HG03442 (cell line): ENCODE data around the gene RBM20.

Experiments used
- ATAC-seq: cut with Tn5 transposase; IDR thresholded peaks from one replicate; pipeline ENCODE4 v1.9.1; 2021; ENCODE audit warnings: mild to moderate bottlenecking, moderate library complexity; ENCODE audit not compliant: unreplicated experiment

RBM20 gene

DNA sequence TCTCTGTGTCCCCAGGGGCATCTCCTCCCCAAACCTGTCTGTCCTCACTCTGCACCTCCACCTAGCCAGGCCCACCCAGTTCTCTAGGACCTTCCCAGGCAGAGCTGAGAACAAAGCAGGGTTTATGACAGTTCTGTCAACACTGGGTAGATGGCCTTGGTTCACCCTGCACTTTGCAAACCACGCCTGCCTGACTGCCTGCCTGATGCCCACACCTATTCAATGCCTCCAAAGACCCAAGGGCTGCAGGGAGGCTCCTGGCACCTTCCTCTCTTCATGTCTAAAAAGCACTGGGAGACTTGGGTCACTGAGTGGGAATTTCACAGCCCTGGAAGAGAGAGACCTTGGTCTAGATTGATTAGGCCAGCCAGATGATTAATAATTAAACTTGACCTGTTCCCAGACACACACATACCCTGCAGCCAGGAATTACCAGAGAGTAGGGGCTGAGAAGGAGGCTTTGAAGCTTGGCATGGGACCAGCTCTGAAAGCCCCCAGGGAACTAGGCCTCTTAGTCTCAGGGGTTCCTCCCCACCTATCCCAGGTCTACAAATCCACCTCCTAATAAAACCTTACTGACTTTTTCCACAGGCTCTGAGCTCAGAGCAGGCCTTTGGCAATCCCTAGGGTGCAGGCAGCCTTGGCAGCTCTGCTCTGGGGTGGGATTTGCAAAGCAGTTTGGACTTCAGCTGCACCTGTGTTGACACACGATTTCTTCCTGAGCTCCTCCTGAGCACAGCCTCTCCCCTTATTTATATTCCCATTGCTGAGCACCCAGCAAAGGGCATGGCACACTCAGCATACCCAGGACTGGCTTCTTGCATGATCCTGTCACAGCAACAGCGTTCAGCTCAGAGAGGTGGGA, 201.9 kb downstream of the RBM20 start:
- no peak for ATAC-seq

DNA sequence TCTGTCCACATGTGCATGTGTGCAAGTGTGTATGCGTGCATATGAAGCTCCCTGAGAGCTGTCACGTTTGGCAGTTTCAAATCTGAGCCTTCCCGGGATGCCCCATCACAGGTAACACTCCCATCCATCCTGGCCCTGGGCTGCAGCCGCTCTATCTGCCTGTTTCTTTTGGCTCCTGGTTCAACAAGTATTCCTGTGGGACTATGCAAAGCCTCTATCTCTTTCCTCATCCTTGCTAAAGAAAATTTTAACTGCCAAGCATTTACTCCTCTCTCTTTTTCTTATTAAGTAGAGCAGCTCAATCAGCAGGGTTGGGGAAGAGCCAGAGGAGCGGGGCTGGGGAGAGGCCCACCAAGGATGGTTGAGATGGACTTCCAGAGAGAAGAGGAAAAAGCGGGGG, 203.2 kb downstream of the RBM20 start:
- no peak for ATAC-seq

GRCh38 chr10:110848106-110848505, 204.0 kb downstream of the RBM20 start:
- ATAC-seq: no peak

- no peak for ATAC-seq
Observed at GRCh38 chr10:110850099-110850498, 206.0 kb downstream of the RBM20 start.

GRCh38 chr10:110851020-110851612, 207.0 kb downstream of the RBM20 start:
- ATAC-seq: no peak

DNA sequence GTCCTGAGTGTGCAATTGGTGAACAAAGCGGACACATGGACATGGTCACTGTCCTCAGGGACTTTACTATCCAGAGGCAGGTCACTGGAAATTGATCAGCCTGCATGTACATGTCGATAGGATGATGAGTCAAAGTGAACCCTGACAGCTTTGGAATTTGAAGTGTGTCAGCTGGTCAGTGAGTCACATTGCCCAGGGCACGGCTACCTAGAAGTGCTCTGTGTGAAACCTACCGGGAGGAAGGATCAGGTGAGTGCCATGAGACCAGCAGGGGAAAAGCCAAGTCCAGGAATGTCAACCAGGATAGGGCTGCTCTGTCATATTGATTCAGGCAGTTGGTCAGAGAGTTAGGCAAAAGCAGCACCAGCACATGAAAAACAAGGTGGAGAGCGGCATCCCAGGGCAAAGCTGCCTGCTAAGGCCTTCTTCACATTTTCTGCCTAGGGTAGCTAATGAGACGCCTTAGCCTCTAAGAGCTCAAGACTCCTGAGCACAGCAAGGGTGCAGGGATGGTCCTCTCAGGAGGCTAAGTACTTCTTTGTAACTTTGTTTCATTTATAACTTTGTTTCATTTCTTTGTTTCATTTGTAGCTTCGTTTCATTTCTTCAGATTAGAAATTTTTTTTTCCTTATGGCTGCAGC, 208.2 kb downstream of the RBM20 start:
- ATAC-seq: peak; percentile 55

DNA sequence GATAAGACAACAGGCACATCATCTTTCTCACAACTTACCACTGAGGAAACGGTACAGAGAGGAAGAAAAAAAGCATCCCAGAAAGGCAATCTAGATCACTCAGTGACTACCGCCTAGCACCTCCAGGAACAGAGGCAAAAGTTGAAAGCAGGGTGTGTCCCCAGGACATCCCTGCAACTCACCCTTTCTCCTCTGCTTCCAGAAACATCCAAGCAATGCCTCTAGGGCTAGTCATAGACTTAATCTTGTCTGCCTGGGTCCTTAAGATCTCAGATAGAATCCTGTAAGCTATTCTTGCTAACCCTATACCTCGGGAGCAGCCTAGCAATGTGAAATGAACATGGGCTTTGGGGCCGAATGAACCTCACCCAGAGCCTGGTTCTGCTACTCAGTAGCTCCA, 208.8 kb downstream of the RBM20 start:
- ATAC-seq: no peak

DNA sequence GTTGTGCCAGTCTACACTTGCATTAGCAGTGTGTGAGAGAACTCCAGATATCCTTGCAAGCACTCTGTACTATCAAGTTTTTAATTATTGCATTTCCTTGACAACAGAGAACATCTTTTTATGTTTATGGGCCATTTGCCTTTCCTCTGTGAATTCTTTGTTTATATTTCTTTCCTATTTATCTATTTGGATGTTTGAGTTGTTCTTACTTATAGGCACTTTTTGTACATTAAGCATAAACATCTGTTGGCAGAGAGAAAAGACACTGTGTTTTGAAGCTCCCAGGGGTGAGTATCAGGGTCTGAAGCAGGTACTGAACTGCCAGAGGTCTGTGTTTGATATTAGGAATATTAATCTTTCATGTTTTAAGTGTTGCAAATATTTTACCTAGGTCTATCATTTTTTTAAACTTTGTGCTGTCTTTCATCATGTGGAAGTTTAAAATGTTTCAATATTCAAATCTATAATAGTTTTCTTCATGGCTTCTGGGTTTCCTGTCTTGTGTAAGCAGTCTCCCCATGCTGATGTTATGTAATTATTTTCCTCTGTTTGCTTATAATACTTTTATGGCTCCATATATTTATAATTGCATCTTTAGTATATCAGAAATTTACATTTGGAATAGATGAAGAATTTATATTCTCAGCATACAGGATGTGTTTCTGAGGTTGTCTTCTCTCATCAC, 209.9 kb downstream of the RBM20 start:
- ATAC-seq: no peak

DNA sequence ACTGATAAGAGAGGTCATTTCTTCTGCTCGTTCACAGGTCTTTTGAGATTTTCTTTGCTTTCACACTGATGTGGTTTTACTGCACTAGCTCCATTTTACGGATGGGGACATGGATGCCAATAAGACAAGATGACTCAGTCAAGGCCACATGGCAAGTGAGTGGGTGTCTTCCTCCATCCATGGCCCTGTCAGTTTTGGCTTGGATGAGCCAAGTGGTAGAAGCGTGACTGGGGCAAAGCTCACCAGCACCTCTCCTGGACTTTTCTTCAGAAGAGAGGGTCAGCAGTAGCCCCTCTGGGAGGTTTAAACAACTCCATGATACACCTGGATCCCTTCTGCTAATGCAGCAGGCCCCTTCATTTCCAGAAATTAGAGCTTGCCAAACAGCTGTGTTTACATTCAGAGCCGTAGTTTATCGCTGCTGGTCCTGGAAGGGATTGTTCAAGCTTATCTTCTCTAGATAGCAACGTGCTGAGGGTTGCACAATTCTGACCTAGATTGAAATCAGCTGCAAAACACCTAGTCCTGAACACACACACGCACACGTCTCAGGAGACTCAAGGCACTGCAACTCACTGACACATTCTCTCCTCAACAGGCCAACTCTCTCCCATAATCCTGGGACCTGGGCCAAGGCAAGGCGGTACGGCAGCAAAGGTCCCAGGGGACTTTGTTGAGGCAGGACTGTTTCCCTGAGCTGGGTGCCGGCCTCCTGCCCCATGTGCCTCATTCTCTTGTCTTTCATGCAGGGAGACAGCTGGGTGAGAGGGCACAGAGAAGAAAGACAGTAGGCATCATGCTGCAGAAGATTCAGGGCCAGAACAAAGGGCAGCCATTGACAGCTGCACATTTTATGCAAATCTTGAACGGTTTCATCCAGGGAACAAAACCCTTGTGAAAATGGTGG, 213.4 kb downstream of the RBM20 start:
- peak; percentile 37 for ATAC-seq

- no peak for ATAC-seq
Observed at GRCh38 chr10:110858297-110858934, 214.3 kb downstream of the RBM20 start.

DNA sequence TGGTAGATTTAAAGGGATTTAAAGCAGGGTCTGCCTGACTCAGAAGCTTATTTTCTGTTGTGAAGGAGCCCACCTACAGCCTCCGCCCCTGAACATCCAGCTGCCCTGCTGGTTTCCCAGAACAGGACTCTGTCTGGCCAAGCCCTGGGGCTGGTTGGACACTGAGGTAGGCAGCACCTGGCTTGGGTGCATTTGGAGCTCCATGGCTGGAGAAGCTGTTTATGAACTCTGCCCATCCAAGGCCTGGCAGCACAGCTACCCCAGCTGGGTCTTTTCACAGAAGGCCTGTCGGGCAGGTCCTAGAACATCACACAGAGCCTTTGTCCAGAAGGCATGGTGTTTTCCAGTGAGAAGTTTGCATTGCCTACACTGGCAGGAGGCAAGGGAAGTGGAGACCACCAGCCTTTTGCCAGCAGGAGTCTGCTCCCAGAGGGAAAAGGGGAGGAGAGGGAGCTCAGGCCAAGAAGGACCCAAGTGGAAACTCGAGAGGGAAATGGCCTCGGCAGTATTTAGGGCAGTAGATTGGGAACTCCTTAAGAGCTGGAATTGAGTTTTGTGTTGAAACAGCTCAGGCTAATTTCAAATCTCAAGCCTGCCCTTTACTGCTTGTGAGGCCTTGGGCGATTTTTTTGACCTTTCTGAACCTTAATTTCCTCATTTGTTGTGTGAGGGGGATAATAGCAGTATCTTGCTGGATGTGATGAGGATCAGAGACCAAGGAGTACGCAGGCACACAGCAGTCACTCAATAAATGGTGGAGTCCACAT, 215.3 kb downstream of the RBM20 start:
- no peak for ATAC-seq

- no peak for ATAC-seq
Observed at GRCh38 chr10:110859973-110860376, 215.8 kb downstream of the RBM20 start.

GRCh38 chr10:110860576-110861241, 216.6 kb downstream of the RBM20 start:
- ATAC-seq: peak; percentile 56

DNA sequence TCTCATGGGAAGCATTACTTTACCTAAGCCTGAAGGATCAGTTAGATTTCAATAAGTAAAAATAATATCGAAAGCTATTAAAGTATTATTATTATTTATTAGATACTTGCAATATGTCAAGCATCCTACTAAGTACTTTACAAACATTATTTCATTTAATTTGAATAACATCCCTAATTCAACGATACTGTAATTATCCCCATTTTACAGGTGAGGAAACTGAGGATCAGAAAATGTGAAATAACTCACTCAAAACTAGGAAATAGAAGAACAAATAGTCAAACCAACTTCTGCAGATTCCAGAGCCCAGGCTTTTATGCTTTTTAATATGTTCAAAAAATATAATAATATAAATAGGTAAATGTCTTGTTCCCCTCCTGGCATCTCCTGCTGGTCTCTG, 217.3 kb downstream of the RBM20 start:
- no peak for ATAC-seq

GRCh38 chr10:110861930-110862649, 218.0 kb downstream of the RBM20 start:
- no peak for ATAC-seq

DNA sequence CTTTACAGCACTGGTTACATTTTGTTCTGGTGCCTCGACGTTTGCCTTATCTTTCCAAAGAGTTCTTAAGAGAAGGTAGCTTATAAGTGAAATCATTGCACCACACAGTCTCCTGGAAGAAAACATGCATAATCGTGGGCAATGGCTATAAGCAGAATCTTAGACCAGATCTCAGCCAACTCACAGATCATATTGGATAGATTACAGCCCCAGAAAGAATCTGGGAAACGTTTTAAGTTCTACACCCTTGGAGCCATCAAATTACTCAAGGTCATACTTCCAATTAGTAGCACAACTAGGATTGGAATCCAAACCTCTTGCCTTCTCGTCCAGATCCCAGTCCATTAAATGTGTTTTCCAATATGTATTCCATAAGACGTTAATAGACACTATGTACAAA, 218.8 kb downstream of the RBM20 start:
- no peak for ATAC-seq

GRCh38 chr10:110863361-110863760, 219.2 kb downstream of the RBM20 start:
- ATAC-seq: no peak

DNA sequence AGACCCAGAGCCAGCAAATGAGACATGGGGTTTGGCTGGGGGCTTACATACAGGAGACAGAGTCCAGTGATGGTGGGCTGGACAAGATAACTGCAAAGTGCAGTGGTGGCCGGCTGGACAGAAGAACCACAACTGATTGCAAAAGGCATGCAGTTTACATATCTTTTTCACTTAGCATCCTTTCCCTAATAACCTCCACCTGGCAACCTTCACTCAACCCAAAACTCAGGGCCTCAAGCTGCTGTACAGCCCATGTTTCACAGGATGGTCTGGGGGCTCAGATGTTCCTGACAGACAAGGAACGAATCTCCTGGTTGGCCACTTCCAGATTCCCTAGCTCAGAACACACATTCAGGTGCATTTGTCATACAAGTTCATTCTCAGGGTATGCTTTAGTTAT, 219.8 kb downstream of the RBM20 start:
- no peak for ATAC-seq
